ENCODE measurements around the gene CHAD. TPM values are rescaled to one million over a fixed set of nuclear protein-coding genes. Genes with fewer than 3 reads are reported as not detected.

The CHAD gene
- total and polyA plus RNA-seq, 2 of the 13 experiments (the other 11 are each of a cell fraction or from before 2014, with no cell fraction given): 1.4 TPM; not detected in 1

DNA sequence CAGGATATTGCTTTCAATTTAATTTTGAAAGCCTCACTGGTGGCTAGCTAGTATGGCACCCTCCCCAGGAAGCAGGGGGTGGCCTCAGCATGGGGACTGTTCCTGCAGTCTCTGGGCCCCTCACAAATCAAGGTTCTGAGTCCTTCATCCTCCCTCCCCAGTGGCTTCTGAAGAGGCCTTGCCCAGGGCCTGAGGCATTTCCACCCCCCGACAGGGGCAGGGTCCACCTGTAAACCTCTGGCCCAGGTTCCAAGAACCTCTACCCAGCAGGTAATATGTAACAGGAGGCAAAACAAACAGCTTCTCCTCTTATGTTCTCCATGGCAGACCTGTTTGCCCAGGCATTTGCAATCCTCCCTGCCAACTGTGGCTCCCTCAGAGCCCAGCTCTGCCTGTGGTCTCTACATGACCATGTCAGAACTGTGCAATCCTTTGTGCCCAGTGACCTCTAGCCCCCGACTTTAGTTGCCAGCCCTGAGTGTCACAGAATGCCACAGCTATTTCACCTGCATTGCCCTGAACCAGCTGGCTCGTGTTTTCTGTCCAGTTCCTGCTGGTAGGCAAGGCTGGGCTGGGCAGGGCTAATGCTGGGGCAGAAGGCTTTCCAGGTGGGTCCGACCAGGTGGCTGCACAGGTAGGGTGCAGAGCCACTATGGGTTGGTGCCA lies 28.4 kb downstream of the CHAD start (continued):
- TF ChIP-seq ZNF550 (CRISPR knock-in tag; IDR thresholded peaks at IDR 0.05; ENCODE audit: borderline replicate concordance) (no peak), HMG20A (CRISPR knock-in tag; IDR thresholded peaks at IDR 0.05; ENCODE audit: borderline replicate concordance) (no peak), RBAK (CRISPR knock-in tag; IDR thresholded peaks at IDR 0.05) (no peak), RBFOX2 (IDR thresholded peaks at IDR 0.05; ENCODE audit: low read depth, low read length) (no peak), ZNF800 (CRISPR knock-in tag; IDR thresholded peaks at IDR 0.05) (no peak), PHF20 (CRISPR knock-in tag; IDR thresholded peaks at IDR 0.05) (no peak), PRPF4 (IDR thresholded peaks at IDR 0.05; ENCODE audit: low read depth, low read length, poor library complexity, severe bottlenecking) (no peak), ZFP1 (CRISPR knock-in tag; IDR thresholded peaks at IDR 0.05) (peak; percentile 88; the same call in 1 of the 2 replicates), TOE1 (CRISPR knock-in tag; IDR thresholded peaks at IDR 0.05) (no peak), ZKSCAN5 (CRISPR knock-in tag; IDR thresholded peaks at IDR 0.05) (no peak), SIX4 (CRISPR knock-in tag; IDR thresholded peaks at IDR 0.05) (no peak), ZNF547 (CRISPR knock-in tag; IDR thresholded peaks at IDR 0.05) (no peak), RBM39 (IDR thresholded peaks at IDR 0.05; ENCODE audit: low read depth, low read length, poor library complexity, severe bottlenecking) (no peak), AHR (CRISPR knock-in tag; IDR thresholded peaks at IDR 0.05) (no peak)
- TF ChIP-seq, protein P1, sequence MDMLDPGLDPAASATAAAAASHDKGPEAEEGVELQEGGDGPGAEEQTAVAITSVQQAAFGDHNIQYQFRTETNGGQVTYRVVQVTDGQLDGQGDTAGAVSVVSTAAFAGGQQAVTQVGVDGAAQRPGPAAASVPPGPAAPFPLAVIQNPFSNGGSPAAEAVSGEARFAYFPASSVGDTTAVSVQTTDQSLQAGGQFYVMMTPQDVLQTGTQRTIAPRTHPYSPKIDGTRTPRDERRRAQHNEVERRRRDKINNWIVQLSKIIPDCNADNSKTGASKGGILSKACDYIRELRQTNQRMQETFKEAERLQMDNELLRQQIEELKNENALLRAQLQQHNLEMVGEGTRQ (IDR thresholded peaks at IDR 0.05; ENCODE audit: low read depth, low read length): no peak
- TF ChIP-seq, protein P1 (CRISPR knock-in tag; IDR thresholded peaks at IDR 0.05; ENCODE audit: borderline replicate concordance): no peak
- TF ChIP-seq, protein P2, sequence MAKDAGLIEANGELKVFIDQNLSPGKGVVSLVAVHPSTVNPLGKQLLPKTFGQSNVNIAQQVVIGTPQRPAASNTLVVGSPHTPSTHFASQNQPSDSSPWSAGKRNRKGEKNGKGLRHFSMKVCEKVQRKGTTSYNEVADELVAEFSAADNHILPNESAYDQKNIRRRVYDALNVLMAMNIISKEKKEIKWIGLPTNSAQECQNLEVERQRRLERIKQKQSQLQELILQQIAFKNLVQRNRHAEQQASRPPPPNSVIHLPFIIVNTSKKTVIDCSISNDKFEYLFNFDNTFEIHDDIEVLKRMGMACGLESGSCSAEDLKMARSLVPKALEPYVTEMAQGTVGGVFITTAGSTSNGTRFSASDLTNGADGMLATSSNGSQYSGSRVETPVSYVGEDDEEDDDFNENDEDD (CRISPR knock-in tag; IDR thresholded peaks at IDR 0.05; ENCODE audit: borderline replicate concordance): no peak
- TF ChIP-seq, protein P3, sequence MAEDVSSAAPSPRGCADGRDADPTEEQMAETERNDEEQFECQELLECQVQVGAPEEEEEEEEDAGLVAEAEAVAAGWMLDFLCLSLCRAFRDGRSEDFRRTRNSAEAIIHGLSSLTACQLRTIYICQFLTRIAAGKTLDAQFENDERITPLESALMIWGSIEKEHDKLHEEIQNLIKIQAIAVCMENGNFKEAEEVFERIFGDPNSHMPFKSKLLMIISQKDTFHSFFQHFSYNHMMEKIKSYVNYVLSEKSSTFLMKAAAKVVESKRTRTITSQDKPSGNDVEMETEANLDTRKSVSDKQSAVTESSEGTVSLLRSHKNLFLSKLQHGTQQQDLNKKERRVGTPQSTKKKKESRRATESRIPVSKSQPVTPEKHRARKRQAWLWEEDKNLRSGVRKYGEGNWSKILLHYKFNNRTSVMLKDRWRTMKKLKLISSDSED (CRISPR knock-in tag; IDR thresholded peaks at IDR 0.05): no peak
- TF ChIP-seq, protein P4, sequence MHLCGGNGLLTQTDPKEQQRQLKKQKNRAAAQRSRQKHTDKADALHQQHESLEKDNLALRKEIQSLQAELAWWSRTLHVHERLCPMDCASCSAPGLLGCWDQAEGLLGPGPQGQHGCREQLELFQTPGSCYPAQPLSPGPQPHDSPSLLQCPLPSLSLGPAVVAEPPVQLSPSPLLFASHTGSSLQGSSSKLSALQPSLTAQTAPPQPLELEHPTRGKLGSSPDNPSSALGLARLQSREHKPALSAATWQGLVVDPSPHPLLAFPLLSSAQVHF (CRISPR knock-in tag; IDR thresholded peaks at IDR 0.05): no peak
- TF ChIP-seq, protein P5, sequence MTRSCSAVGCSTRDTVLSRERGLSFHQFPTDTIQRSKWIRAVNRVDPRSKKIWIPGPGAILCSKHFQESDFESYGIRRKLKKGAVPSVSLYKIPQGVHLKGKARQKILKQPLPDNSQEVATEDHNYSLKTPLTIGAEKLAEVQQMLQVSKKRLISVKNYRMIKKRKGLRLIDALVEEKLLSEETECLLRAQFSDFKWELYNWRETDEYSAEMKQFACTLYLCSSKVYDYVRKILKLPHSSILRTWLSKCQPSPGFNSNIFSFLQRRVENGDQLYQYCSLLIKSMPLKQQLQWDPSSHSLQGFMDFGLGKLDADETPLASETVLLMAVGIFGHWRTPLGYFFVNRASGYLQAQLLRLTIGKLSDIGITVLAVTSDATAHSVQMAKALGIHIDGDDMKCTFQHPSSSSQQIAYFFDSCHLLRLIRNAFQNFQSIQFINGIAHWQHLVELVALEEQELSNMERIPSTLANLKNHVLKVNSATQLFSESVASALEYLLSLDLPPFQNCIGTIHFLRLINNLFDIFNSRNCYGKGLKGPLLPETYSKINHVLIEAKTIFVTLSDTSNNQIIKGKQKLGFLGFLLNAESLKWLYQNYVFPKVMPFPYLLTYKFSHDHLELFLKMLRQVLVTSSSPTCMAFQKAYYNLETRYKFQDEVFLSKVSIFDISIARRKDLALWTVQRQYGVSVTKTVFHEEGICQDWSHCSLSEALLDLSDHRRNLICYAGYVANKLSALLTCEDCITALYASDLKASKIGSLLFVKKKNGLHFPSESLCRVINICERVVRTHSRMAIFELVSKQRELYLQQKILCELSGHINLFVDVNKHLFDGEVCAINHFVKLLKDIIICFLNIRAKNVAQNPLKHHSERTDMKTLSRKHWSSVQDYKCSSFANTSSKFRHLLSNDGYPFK (CRISPR knock-in tag; IDR thresholded peaks at IDR 0.05; ENCODE audit: borderline replicate concordance): peak; percentile 49; the same call in 1 of the 2 replicates
